PC-3 (cell line): ENCODE measurements around the gene BCL7C. TPM values are rescaled to one million over a fixed set of nuclear protein-coding genes. Genes with fewer than 3 reads are reported as not detected.

Experiments
- ATAC-seq: fragments of 200-7000 bp; cut with Tn5 transposase; 2 replicates; pipeline ENCODE4 v1.9.1; 2020; ENCODE audit warnings: mild to moderate bottlenecking, moderate library complexity
- BruUV-seq: library from RNA; stranded (reverse); fragments of 400-500 nt; replicated peaks from 2 replicates; lab custom pipeline; 2021; lab: Mats Ljungman, UMichigan
- CTCF ChIA-PET: fragments of 300-600 bp; sonication (Branson Sonifier 250); formaldehyde crosslinking; loops from one replicate; lab custom pipeline; 2022; ENCODE audit warnings: antibody characterized with exemption; lab: Charles Lee
- POLR2A ChIA-PET: fragments of 300-600 bp; sonication (Branson Sonifier 250); formaldehyde crosslinking; loops from one replicate; lab custom pipeline; 2022; ENCODE audit warnings: antibody characterized with exemption; ENCODE audit not compliant: unreplicated experiment; lab: Charles Lee
- DNase-seq: peaks from one replicate; pipeline ENCODE4 v3.0.0-alpha.2; 2015
- H2AFZ ChIP-seq: fragments of 300-600 bp; sonication (generic); 2 replicates; pipeline ENCODE4 v1.6.0; 2016; ENCODE audit warnings: antibody characterized with exemption, low read length
- H3F3A ChIP-seq: fragments of 300-600 bp; sonication (generic); one replicate; pipeline ENCODE4 v1.6.0; 2017; ENCODE audit warnings: antibody characterized with exemption, low read length, control low read depth, mild to moderate bottlenecking; ENCODE audit not compliant: unreplicated experiment
- H3K27ac ChIP-seq: fragments of 300-600 bp; sonication (generic); 2 replicates; pipeline ENCODE4 v1.5.1; 2016; ENCODE audit warnings: mild to moderate bottlenecking, low read length
- H3K27me3 ChIP-seq: fragments of 300-600 bp; sonication (generic); 2 replicates; pipeline ENCODE4 v1.6.1; 2016; ENCODE audit warnings: low read length, mixed read lengths
- H3K36me3 ChIP-seq: fragments of 300-600 bp; sonication (generic); 2 replicates; pipeline ENCODE4 v1.6.1; 2016; ENCODE audit warnings: low read depth, mixed run types, low read length, mixed read lengths
- H3K4me1 ChIP-seq: fragments of 300-600 bp; sonication (generic); 2 replicates; pipeline ENCODE4 v1.5.1; 2016; ENCODE audit warnings: low read length; ENCODE audit not compliant: insufficient read depth
- H3K4me2 ChIP-seq: fragments of 300-600 bp; sonication (generic); 2 replicates; pipeline ENCODE4 v1.6.0; 2016; ENCODE audit warnings: low read length
- H3K4me3 ChIP-seq: fragments of 300-600 bp; sonication (generic); 2 replicates; pipeline ENCODE4 v1.5.1; 2016; ENCODE audit warnings: mild to moderate bottlenecking, low read length, mixed read lengths
- H3K79me2 ChIP-seq: fragments of 300-600 bp; sonication (generic); 2 replicates; pipeline ENCODE4 v1.6.1; 2017; ENCODE audit warnings: low read length, mixed read lengths
- H3K9ac ChIP-seq: fragments of 300-600 bp; sonication (generic); 2 replicates; pipeline ENCODE4 v1.6.0; 2016; ENCODE audit warnings: mild to moderate bottlenecking, low read length
- H3K9me2 ChIP-seq: fragments of 300-600 bp; sonication (generic); replicated peaks from 2 replicates; pipeline ENCODE4 v1.6.1; 2016; ENCODE audit warnings: mixed run types, low read length, mixed read lengths
- H3K9me3 ChIP-seq: fragments of 300-600 bp; sonication (generic); 2 replicates; pipeline ENCODE4 v1.6.1; 2016; ENCODE audit warnings: low read length, mixed read lengths
- H4K20me1 ChIP-seq: fragments of 300-600 bp; sonication (generic); 2 replicates; pipeline ENCODE4 v1.6.1; 2016; ENCODE audit warnings: low read length, mixed read lengths
- EZH2 ChIP-seq: fragments of 300-600 bp; sonication (generic); IDR thresholded peaks from one replicate; pipeline ENCODE4 v1.6.1; 2017; ENCODE audit warnings: antibody characterized with exemption, mild to moderate bottlenecking, low read length; ENCODE audit not compliant: unreplicated experiment
- EZH2phosphoT487 ChIP-seq: fragments of 300-600 bp; sonication (generic); IDR thresholded peaks from 2 replicates; pipeline ENCODE4 v1.6.1; 2018; ENCODE audit warnings: mild to moderate bottlenecking, antibody characterized with exemption, low read length, borderline replicate concordance
- intact Hi-C: fragments of 100-400 bp; cut with micrococcal nuclease; formaldehyde crosslinking; loops from 2 replicates; pipeline ENCODE4 v1.9.0; 2023
- total RNA-seq: library from RNA; depleted of rRNA; stranded (reverse); fragments of >200 nt; gene quantifications from 2 replicates; pipeline ENCODE4 v1.2.3, GENCODE V29; 2014
- TF ChIP-seq, protein P1 (sequence below): fragments of 300-600 bp; sonication (generic); conservative IDR thresholded peaks from 2 replicates; pipeline ENCODE4 v1.5.1; 2017; ENCODE audit warnings: antibody characterized with exemption, low read depth, mild to moderate bottlenecking, low read length

BCL7C gene
- total RNA-seq, 1 experiment from 2014 or later, result 75.6 TPM

DNA sequence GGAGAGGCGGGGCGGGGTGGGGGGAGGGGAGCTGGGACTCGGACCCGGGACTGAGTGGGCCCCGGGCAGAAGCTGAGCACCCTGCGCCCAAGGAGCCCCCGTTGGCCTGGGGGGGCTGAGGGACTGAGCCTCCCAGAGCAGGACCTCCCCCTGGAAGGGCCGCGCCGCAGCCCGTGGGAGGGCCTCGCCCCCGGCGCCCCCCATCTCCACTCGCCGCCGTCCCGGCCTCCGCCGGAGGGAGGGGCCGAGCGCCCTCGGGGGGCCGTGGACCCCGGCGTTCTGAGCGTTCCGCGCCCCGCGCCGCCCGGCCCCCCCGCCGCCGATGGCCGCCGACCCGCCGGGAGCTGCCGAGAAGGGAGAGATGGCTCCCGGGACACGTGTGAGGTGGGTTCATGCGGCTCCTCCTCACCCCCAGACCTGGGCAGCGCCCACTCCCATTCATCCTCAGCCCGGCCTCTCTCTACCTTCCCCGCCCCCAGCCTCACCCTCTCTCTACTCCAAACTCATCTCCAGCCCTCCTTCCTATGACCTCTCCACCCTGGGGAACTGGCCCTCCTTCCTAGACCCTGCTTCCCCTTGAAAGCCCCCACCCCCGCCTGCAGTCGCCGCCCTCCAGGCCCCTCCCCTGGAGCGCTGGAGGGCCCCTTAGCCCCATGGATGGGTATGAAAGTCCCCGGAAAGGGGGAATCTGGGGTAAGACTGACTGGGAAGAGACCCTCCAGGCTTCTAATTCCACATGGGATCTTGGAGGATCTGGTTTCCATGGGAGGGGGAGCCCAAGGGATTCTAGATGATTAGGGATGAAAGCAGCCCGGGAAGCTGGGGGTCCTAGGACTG lies 30.4 kb upstream of the BCL7C start:
- Histone ChIP-seq H3K4me3 (peak overlapping the region; percentile 86), H3K9ac (peak overlapping the region; percentile 31; the same call in 1 of the 2 replicates), H3K36me3 (no peaks in the 10 kb centered on the region; the same call in 1 of the 2 replicates), H3K9me3 (no peaks in the 10 kb centered on the region), H3K4me2 (peak overlapping the region; percentile 88), H3K27ac (no peak overlapping the region), H4K20me1 (no peaks in the 10 kb centered on the region), H3F3A (no peaks in the 10 kb centered on the region), H3K4me1 (peaks cover 7% of the 10 kb centered on the region), H3K9me2 (no peaks in the 10 kb centered on the region), H2AFZ (peak overlapping the region; percentile 34; the same call in 1 of the 2 replicates), H3K79me2 (peaks cover 6% of the 10 kb centered on the region), H3K27me3 (no peaks in the 10 kb centered on the region)
- intact Hi-C loops, result no loop called here
- TF ChIP-seq EZH2phosphoT487 (no peak), EZH2 (no peak)
- TF ChIP-seq, protein P1, sequence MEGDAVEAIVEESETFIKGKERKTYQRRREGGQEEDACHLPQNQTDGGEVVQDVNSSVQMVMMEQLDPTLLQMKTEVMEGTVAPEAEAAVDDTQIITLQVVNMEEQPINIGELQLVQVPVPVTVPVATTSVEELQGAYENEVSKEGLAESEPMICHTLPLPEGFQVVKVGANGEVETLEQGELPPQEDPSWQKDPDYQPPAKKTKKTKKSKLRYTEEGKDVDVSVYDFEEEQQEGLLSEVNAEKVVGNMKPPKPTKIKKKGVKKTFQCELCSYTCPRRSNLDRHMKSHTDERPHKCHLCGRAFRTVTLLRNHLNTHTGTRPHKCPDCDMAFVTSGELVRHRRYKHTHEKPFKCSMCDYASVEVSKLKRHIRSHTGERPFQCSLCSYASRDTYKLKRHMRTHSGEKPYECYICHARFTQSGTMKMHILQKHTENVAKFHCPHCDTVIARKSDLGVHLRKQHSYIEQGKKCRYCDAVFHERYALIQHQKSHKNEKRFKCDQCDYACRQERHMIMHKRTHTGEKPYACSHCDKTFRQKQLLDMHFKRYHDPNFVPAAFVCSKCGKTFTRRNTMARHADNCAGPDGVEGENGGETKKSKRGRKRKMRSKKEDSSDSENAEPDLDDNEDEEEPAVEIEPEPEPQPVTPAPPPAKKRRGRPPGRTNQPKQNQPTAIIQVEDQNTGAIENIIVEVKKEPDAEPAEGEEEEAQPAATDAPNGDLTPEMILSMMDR, result no peak
- DNase-seq, result no peak
- CTCF ChIA-PET, result interaction anchor here (0.6 kb wide), 1 partner anchor 50 kb away, joined by 3 read pairs; no protein-coding TSS in a partner anchor
- BruUV-seq, result no TSS peak
- no peak for ATAC-seq
- POLR2A ChIA-PET, result no interaction called here

DNA sequence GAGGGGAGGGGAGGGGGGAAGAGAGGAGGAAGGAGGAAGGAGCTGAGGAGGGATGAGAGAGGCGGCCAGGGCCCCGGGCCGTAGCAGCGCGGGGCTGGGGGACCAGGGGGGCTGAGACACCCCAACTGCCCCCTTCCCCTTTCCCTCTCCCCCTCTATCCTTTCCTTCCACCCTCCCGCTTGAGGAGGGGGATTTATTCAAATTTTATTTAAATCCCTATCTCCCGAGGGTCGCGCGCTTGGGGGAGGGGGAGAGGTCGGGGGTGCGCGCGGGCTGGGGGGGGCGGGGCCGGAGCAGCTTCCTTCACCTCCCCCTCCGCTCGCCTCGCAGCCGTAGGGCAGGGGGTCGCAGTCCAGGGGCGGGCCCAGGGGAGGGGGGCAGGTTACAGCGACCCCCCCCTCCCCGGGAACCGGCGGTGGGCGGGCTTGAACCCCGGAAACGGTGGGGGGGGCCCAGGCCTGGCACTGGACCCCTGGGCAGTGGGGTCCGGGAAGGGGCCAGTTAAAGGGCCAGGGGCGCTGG lies 29.7 kb upstream of the BCL7C start, which contains the start of gene FBXL19:
Gene FBXL19 (plus strand): TSS at position 19 of the 522 bp plus-strand sequence. CDS start 2,183 bp downstream, outside the sequence.
- Histone ChIP-seq H3K9me3 (no peaks in the 10 kb centered on the region), H3K27me3 (no peaks in the 10 kb centered on the region), H3K27ac (peak within 1 kb of the TSS; percentile 78), H3F3A (no peaks in the 10 kb centered on the region), H3K4me3 (peak within 1 kb of the TSS; percentile 86), H3K79me2 (peaks cover 6% of the 10 kb centered on the region), H3K4me2 (peak within 1 kb of the TSS; percentile 96), H3K4me1 (peaks cover 7% of the 10 kb centered on the region), H2AFZ (peak within 1 kb of the TSS; percentile 96), H3K36me3 (no peaks in the 10 kb centered on the region; the same call in 1 of the 2 replicates), H3K9me2 (no peaks in the 10 kb centered on the region), H3K9ac (peak within 1 kb of the TSS; percentile 86), H4K20me1 (no peaks in the 10 kb centered on the region)
- no TSS peak for BruUV-seq
- CTCF ChIA-PET, result interaction anchor here (0.6 kb wide), 1 partner anchor 49 kb away, joined by 3 read pairs; no protein-coding TSS in a partner anchor
- POLR2A ChIA-PET, result no interaction called here
- DNase-seq (no peak), ATAC-seq (no peak)
- TF ChIP-seq EZH2phosphoT487 (no peak), EZH2 (no peak)
- TF ChIP-seq, protein P1, result no peak
- intact Hi-C loops, result no loop called here
